HTR-8/SVneo (cell line): ENCODE results near the gene ADGRV1.
"Not testable (repeated sequence)": the region's sequence is repeated elsewhere in the genome, so short reads cannot be mapped to it uniquely, and the experiment has no call there.

Experiments
- DNase-seq: peaks from one replicate; pipeline ENCODE4 v3.0.0; 2011; ENCODE audit warnings: low spot score, mixed read lengths; ENCODE audit not compliant: insufficient read length
- FAIRE-seq: peaks from 2 replicates; lab custom pipeline; 2011; peaks lifted over from hg19 to GRCh38; lab: Jason Lieb, UNC

ADGRV1 gene

GRCh38 chr5:91012867-91013266 lies 454.3 kb downstream of the ADGRV1 start:
- FAIRE-seq: not testable (repeated sequence)

GRCh38 chr5:91016322-91016721 lies 457.7 kb downstream of the ADGRV1 start:
- FAIRE-seq: no peak

More at GRCh38 chr5:91012867-91013266, 454.3 kb downstream of the ADGRV1 start:
- not testable (repeated sequence) for DNase-seq

GRCh38 chr5:91016954-91017700 lies 458.5 kb downstream of the ADGRV1 start:
- FAIRE-seq (no peak), DNase-seq (no peak)

More at GRCh38 chr5:91016322-91016721, 457.7 kb downstream of the ADGRV1 start:
- DNase-seq: no peak

- DNase-seq (no peak), FAIRE-seq (no peak)
These were observed 459.6 kb downstream of the ADGRV1 start for GRCh38 chr5:91018200-91018599.

- FAIRE-seq (no peak), DNase-seq (no peak)
These were observed 460.2 kb downstream of the ADGRV1 start for GRCh38 chr5:91018712-91019371.

GRCh38 chr5:91020065-91020800 lies 461.6 kb downstream of the ADGRV1 start:
- no peak for FAIRE-seq

GRCh38 chr5:91022518-91022917 lies 463.9 kb downstream of the ADGRV1 start:
- DNase-seq (no peak), FAIRE-seq (no peak)

More at GRCh38 chr5:91020065-91020800, 461.6 kb downstream of the ADGRV1 start:
- no peak for DNase-seq

- DNase-seq (no peak), FAIRE-seq (no peak)
These were observed 465.6 kb downstream of the ADGRV1 start for GRCh38 chr5:91024206-91024605.

GRCh38 chr5:91024727-91025126 lies 466.1 kb downstream of the ADGRV1 start:
- DNase-seq (no peak), FAIRE-seq (no peak)

- no peak for FAIRE-seq
- DNase-seq: no peak
These were observed 466.9 kb downstream of the ADGRV1 start for GRCh38 chr5:91025449-91025848.

- FAIRE-seq: no peak
- no peak for DNase-seq
These were observed 467.4 kb downstream of the ADGRV1 start for GRCh38 chr5:91025956-91026355.

GRCh38 chr5:91026466-91026865 lies 467.9 kb downstream of the ADGRV1 start:
- FAIRE-seq (no peak), DNase-seq (no peak)

- DNase-seq: no peak
- FAIRE-seq: no peak
These were observed 469.0 kb downstream of the ADGRV1 start for GRCh38 chr5:91027405-91028139.

- FAIRE-seq (no peak), DNase-seq (no peak)
These were observed 469.9 kb downstream of the ADGRV1 start for GRCh38 chr5:91028499-91028956.

GRCh38 chr5:91030521-91031401 lies 472.2 kb downstream of the ADGRV1 start:
- DNase-seq (no peak), FAIRE-seq (no peak)

- DNase-seq (no peak), FAIRE-seq (no peak)
These were observed 472.8 kb downstream of the ADGRV1 start for GRCh38 chr5:91031402-91031752.

- DNase-seq (no peak), FAIRE-seq (no peak)
These were observed 473.5 kb downstream of the ADGRV1 start for GRCh38 chr5:91032125-91032524.

GRCh38 chr5:91033370-91033769 lies 474.8 kb downstream of the ADGRV1 start:
- FAIRE-seq: no peak
- no peak for DNase-seq

GRCh38 chr5:91038180-91038808 lies 479.7 kb downstream of the ADGRV1 start:
- no peak for FAIRE-seq
- DNase-seq: no peak
